ENCODE measurements around the gene SRSF1. TPM values are rescaled to one million over a fixed set of nuclear protein-coding genes. Genes with fewer than 3 reads are reported as not detected.

SRSF1 gene
- total RNA-seq, 2 experiments from 2014 or later = 115 to 121 TPM

- peak overlapping the region; percentile 20 for H3K4me3 Mint-ChIP-seq
These were observed 49.8 kb downstream of the SRSF1 start for GRCh38 chr17:57957120-57957850.

GRCh38 chr17:57956291-57957119 lies 50.5 kb downstream of the SRSF1 start:
- Mint-ChIP-seq H3K4me3 (peak overlapping the region; percentile 89), H3K27me3 (peaks cover 45% of the 10 kb centered on the region), H3K36me3 (ENCODE audit: low read depth) (no peaks in the 10 kb centered on the region), H3K9me3 (no peaks in the 10 kb centered on the region), H3K4me1 (ENCODE audit: low read depth) (peaks cover 25% of the 10 kb centered on the region), H3K27ac (no peak overlapping the region)
- intact Hi-C loops (cut with DNase I, micrococcal nuclease) = no loop called here
- H3K4me3 ChIP-seq (ENCODE audit: low read length) = peak overlapping the region; percentile 57
- ChIA-PET CTCF (interaction anchor here (1.3 to 2.5 kb wide), 4 partner anchors 25 to 43 kb away, joined by 3 to 5 read pairs (median 3); no protein-coding TSS in a partner anchor), POLR2A (interaction anchor here (0.5 to 2.4 kb wide), 7 partner anchors 9 to 112 kb away, joined by 3 to 12 read pairs (median 5); partner anchors contain the start of genes SRSF1 and VEZF1)
- ATAC-seq (ENCODE audit: poor library complexity) (peak; percentile 64), DNase-seq (peak in 13 of 14 experiments; percentile 11 to 80 (median 30))
- no peaks in the 10 kb centered on the region for H3K9me3 ChIP-seq (ENCODE audit: control insufficient read depth in 1 of 2, insufficient read depth in 1 of 2, low read length in 2 of 2)
- no peaks in the 10 kb centered on the region for H3K36me3 ChIP-seq (ENCODE audit: insufficient read depth, low read length)
- H3K27me3 ChIP-seq (ENCODE audit: control insufficient read depth in 1 of 2, insufficient read depth in 2 of 2, low read length in 2 of 2) = peaks cover 9 to 13% of the 10 kb centered on the region in 2 experiments
- TF ChIP-seq CTCF (IDR thresholded peaks at IDR 0.05) = no peak
- no peak overlapping the region for H3K27ac ChIP-seq (ENCODE audit: low read depth in 1 of 2, low read length in 2 of 2)
- peaks cover 19% of the 10 kb centered on the region for H3K4me1 ChIP-seq (ENCODE audit: insufficient read depth, low read length)

More at GRCh38 chr17:57957120-57957850, 49.8 kb downstream of the SRSF1 start:
- Histone ChIP-seq H3K4me3 (ENCODE audit: low read length) (no peak overlapping the region), H3K27me3 (ENCODE audit: control insufficient read depth in 1 of 2, insufficient read depth in 2 of 2, low read length in 2 of 2) (peaks cover 9 to 13% of the 10 kb centered on the region in 2 experiments), H3K36me3 (ENCODE audit: insufficient read depth, low read length) (no peaks in the 10 kb centered on the region), H3K9me3 (ENCODE audit: control insufficient read depth in 1 of 2, insufficient read depth in 1 of 2, low read length in 2 of 2) (no peaks in the 10 kb centered on the region), H3K27ac (ENCODE audit: low read depth in 1 of 2, low read length in 2 of 2) (no peak overlapping the region), H3K4me1 (ENCODE audit: insufficient read depth, low read length) (peaks cover 19% of the 10 kb centered on the region)
- Mint-ChIP-seq H3K9me3 (no peaks in the 10 kb centered on the region), H3K27ac (no peak overlapping the region), H3K36me3 (ENCODE audit: low read depth) (no peaks in the 10 kb centered on the region), H3K27me3 (peaks cover 45% of the 10 kb centered on the region), H3K4me1 (ENCODE audit: low read depth) (peaks cover 25% of the 10 kb centered on the region)
- ChIA-PET CTCF (interaction anchor here (1.3 kb wide), 1 partner anchor 42 kb away, joined by 3 read pairs; no protein-coding TSS in a partner anchor), POLR2A (interaction anchor here (1.4 to 2.4 kb wide), 2 partner anchors 10 to 24 kb away, joined by 4 to 12 read pairs; no protein-coding TSS in a partner anchor)
- no peak for DNase-seq
- intact Hi-C loops (cut with DNase I, micrococcal nuclease) = no loop called here
- ATAC-seq (ENCODE audit: poor library complexity) = no peak
- TF ChIP-seq CTCF (IDR thresholded peaks at IDR 0.05) = no peak

GRCh38 chr17:57955183-57955931 lies 51.7 kb downstream of the SRSF1 start, which contains the start of gene CUEDC1:
CUEDC1 (minus strand) TSS chr17:57955412; CDS start chr17:57885564, 69,848 bp downstream.
- Histone ChIP-seq H3K4me1 (ENCODE audit: insufficient read depth, low read length) (peaks cover 19% of the 10 kb centered on the region), H3K27me3 (ENCODE audit: control insufficient read depth in 1 of 2, insufficient read depth in 2 of 2, low read length in 2 of 2) (peaks cover 9 to 13% of the 10 kb centered on the region in 2 experiments), H3K36me3 (ENCODE audit: insufficient read depth, low read length) (no peaks in the 10 kb centered on the region), H3K27ac (ENCODE audit: low read depth in 1 of 2, low read length in 2 of 2) (no peak within 1 kb of the TSS), H3K9me3 (ENCODE audit: control insufficient read depth in 1 of 2, insufficient read depth in 1 of 2, low read length in 2 of 2) (no peaks in the 10 kb centered on the region), H3K4me3 (ENCODE audit: low read length) (peak within 1 kb of the TSS; percentile 57)
- DNase-seq = peak; percentile 38 to 81 (median 57)
- H3K27ac Mint-ChIP-seq = no peak within 1 kb of the TSS
- TF ChIP-seq CTCF (IDR thresholded peaks at IDR 0.05) = no peak
- intact Hi-C loops (cut with DNase I, micrococcal nuclease) = no loop called here
- H3K4me3 Mint-ChIP-seq = peak within 1 kb of the TSS; percentile 86
- no peaks in the 10 kb centered on the region for H3K9me3 Mint-ChIP-seq
- CTCF ChIA-PET = interaction anchor here (0.9 to 2.5 kb wide), 5 partner anchors 26 to 42 kb away, joined by 3 to 5 read pairs (median 3); partner anchors contain the start of gene VEZF1
- no peaks in the 10 kb centered on the region for H3K36me3 Mint-ChIP-seq (ENCODE audit: low read depth)
- H3K27me3 Mint-ChIP-seq = peaks cover 40% of the 10 kb centered on the region
- POLR2A ChIA-PET = interaction anchor here (0.6 to 2.4 kb wide), 9 partner anchors 8 to 1663 kb away, joined by 3 to 12 read pairs (median 5); partner anchors contain the start of genes MRPS23, SRSF1 and VEZF1
- peaks cover 25% of the 10 kb centered on the region for H3K4me1 Mint-ChIP-seq (ENCODE audit: low read depth)
- ATAC-seq (ENCODE audit: poor library complexity) = peak; percentile 82

All from CD4-positive, alpha-beta T cell (primary cell).